H1 (cell line): Measurements from ENCODE around the gene RGS11. TPM values are rescaled to one million over a fixed set of nuclear protein-coding genes. Genes with fewer than 3 reads are reported as not detected.

Experiments used
- CTCF ChIA-PET: fragments of 300-600 bp; sonication (Branson Sonifier 250); formaldehyde crosslinking; loops from one replicate; lab custom pipeline; 2021; ENCODE audit not compliant: partially characterized antibody; lab: Charles Lee
- POLR2A ChIA-PET: fragments of 300-600 bp; sonication (Branson Sonifier 250); formaldehyde crosslinking; loops from one replicate; lab custom pipeline; 2021; ENCODE audit warnings: inconsistent platforms; ENCODE audit not compliant: partially characterized antibody; lab: Charles Lee
- DNase-seq, 2 experiments: peaks; one replicate each; pipeline versions ENCODE4 v3.0.0 to v3.0.0-alpha.2; 2010 to 2022; ENCODE audit warnings: low spot score in 2 of 2, low read depth in 1 of 2, mixed read lengths in 1 of 2
- FAIRE-seq: peaks from 2 replicates; lab custom pipeline; 2011; peaks lifted over from hg19 to GRCh38; lab: Jason Lieb, UNC
- H2AFZ ChIP-seq: 2 replicates; pipeline ENCODE4 v1.8.1; 2012; ENCODE audit warnings: low read length, inconsistent platforms
- H2AK5ac ChIP-seq: 2 replicates; pipeline ENCODE4 v1.6.1; 2013; ENCODE audit warnings: low read depth, low read length
- H2BK120ac ChIP-seq: replicated peaks from 2 replicates; pipeline ENCODE3; 2013; ENCODE audit warnings: low read depth, low read length, inconsistent platforms
- H2BK12ac ChIP-seq: 2 replicates; pipeline ENCODE4 v1.6.1; 2013; ENCODE audit warnings: low read depth, low read length
- H2BK15ac ChIP-seq: 2 replicates; pipeline ENCODE4 v1.6.1; 2013; ENCODE audit warnings: low read length
- H2BK20ac ChIP-seq: 2 replicates; pipeline ENCODE4 v1.6.1; 2013; ENCODE audit warnings: low read length
- H2BK5ac ChIP-seq: 2 replicates; pipeline ENCODE4 v1.6.1; 2013; ENCODE audit warnings: low read depth, low read length
- H3K14ac ChIP-seq: 2 replicates; pipeline ENCODE4 v1.6.1; 2013; ENCODE audit warnings: inconsistent platforms; ENCODE audit not compliant: insufficient read length
- H3K18ac ChIP-seq: 2 replicates; pipeline ENCODE4 v1.6.1; 2013; ENCODE audit warnings: low read length; ENCODE audit errors: extremely low read depth
- H3K23ac ChIP-seq: 2 replicates; pipeline ENCODE4 v1.6.1; 2013; ENCODE audit warnings: inconsistent platforms; ENCODE audit not compliant: insufficient read length
- H3K23me2 ChIP-seq: 2 replicates; pipeline ENCODE4 v1.6.1; 2013; ENCODE audit warnings: low read depth, low read length
- H3K27ac ChIP-seq: 2 replicates; pipeline ENCODE4 v1.6.1; 2011; ENCODE audit warnings: low read depth, low read length, inconsistent platforms
- H3K27me3 ChIP-seq, 4 experiments: replicated peaks in 1 of 4; 1 replicate in 1 of 4; 2 replicates in 3 of 4; pipeline versions ENCODE4 v1.6.1 to v1.8.1; 2011 to 2013; ENCODE audit warnings: low read length in 3 of 4, mild to moderate bottlenecking in 3 of 4, inconsistent platforms in 2 of 4, mixed read lengths in 2 of 4, moderate library complexity in 1 of 4; ENCODE audit not compliant: control insufficient read depth in 3 of 4, insufficient read depth in 3 of 4; ENCODE audit errors: extremely low read depth in 1 of 4
- H3K36me3 ChIP-seq, 4 experiments: 2 replicates each; pipeline versions ENCODE4 v1.6.1 to v1.8.1; 2011 to 2013; ENCODE audit warnings: mild to moderate bottlenecking in 4 of 4, low read length in 3 of 4, moderate library complexity in 2 of 4, control low read depth in 1 of 4, inconsistent platforms in 1 of 4; ENCODE audit not compliant: insufficient read depth in 4 of 4, control insufficient read depth in 2 of 4
- H3K4ac ChIP-seq: replicated peaks from 2 replicates; pipeline ENCODE3; 2013; ENCODE audit warnings: low read length, low read depth, mixed read lengths, inconsistent platforms; ENCODE audit not compliant: insufficient read length
- H3K4me1 ChIP-seq, 4 experiments: replicated peaks in 1 of 4; 1 replicate in 1 of 4; 2 replicates in 3 of 4; pipeline versions ENCODE4 v1.6.1 to v1.8.1; 2011 to 2013; ENCODE audit warnings: low read length in 3 of 4, inconsistent platforms in 2 of 4, mixed read lengths in 1 of 4; ENCODE audit not compliant: insufficient read depth in 4 of 4, control insufficient read depth in 3 of 4
- H3K4me2 ChIP-seq, 2 experiments: 2 replicates each; pipeline versions ENCODE4 v1.6.1 to v1.8.1; 2011 to 2013; ENCODE audit warnings: low read depth in 2 of 2, low read length in 2 of 2, control low read depth in 1 of 2, inconsistent platforms in 1 of 2, mild to moderate bottlenecking in 1 of 2; ENCODE audit not compliant: insufficient read depth in 1 of 2
- H3K4me3 ChIP-seq, 4 experiments: fragments of 200-600, 300-600 bp in 1 of 4; sonication (generic), shearing (Covaris generic), sonication (Bioruptor Twin) in 1 of 4; 2 replicates each; pipeline versions ENCODE4 v1.5.1 to v1.8.1; 2011 to 2016; ENCODE audit warnings: low read length in 4 of 4, low read depth in 3 of 4, control low read depth in 2 of 4, inconsistent platforms in 2 of 4, mild to moderate bottlenecking in 2 of 4, mixed read lengths in 1 of 4, moderate library complexity in 1 of 4; ENCODE audit not compliant: insufficient read depth in 2 of 4; ENCODE audit errors: extremely low read depth in 1 of 4
- H3K56ac ChIP-seq: replicated peaks from 2 replicates; pipeline ENCODE3; 2013; ENCODE audit warnings: low read depth, mild to moderate bottlenecking, mixed read lengths, low read length, inconsistent platforms; ENCODE audit not compliant: insufficient read length
- H3K79me1 ChIP-seq: 2 replicates; pipeline ENCODE4 v1.6.1; 2013; ENCODE audit warnings: low read depth, low read length, control low read depth
- H3K79me2 ChIP-seq, 2 experiments: 2 replicates each; pipeline versions ENCODE4 v1.6.1 to v1.8.1; 2012 to 2013; ENCODE audit warnings: low read length in 2 of 2, mild to moderate bottlenecking in 2 of 2, inconsistent platforms in 1 of 2; ENCODE audit not compliant: insufficient read depth in 2 of 2, control insufficient read depth in 1 of 2
- H3K9ac ChIP-seq, 4 experiments: replicated peaks in 1 of 4; 1 replicate in 1 of 4; 2 replicates in 3 of 4; pipeline versions ENCODE4 v1.6.1 to v1.8.1; 2011 to 2013; ENCODE audit warnings: low read depth in 3 of 4, low read length in 3 of 4, control low read depth in 2 of 4, mild to moderate bottlenecking in 2 of 4, moderate library complexity in 2 of 4, inconsistent platforms in 1 of 4; ENCODE audit errors: extremely low read depth in 1 of 4
- H3K9me3 ChIP-seq, 2 experiments: 2 replicates each; pipeline versions ENCODE4 v1.6.1 to v1.8.1; 2012 to 2013; ENCODE audit warnings: mild to moderate bottlenecking in 2 of 2, moderate library complexity in 2 of 2, control low read depth in 1 of 2, inconsistent platforms in 1 of 2, low read depth in 1 of 2, low read length in 1 of 2, mixed read lengths in 1 of 2; ENCODE audit not compliant: insufficient read depth in 2 of 2
- H4K20me1 ChIP-seq, 2 experiments: replicated peaks in 1 of 2; 2 replicates each; pipeline versions ENCODE3 to v1.8.1; 2011 to 2013; ENCODE audit warnings: inconsistent platforms in 2 of 2, low read length in 2 of 2, mild to moderate bottlenecking in 1 of 2; ENCODE audit not compliant: insufficient read depth in 2 of 2, control insufficient read depth in 1 of 2
- H4K5ac ChIP-seq: 2 replicates; pipeline ENCODE4 v1.6.1; 2013; ENCODE audit warnings: low read length, low read depth, mixed read lengths, inconsistent platforms; ENCODE audit not compliant: insufficient read length
- H4K8ac ChIP-seq: 2 replicates; pipeline ENCODE4 v1.8.0; 2013; ENCODE audit warnings: mild to moderate bottlenecking, moderate library complexity, low read length, inconsistent platforms; ENCODE audit not compliant: insufficient read depth; ENCODE audit errors: extremely low read depth
- H4K91ac ChIP-seq: replicated peaks from 2 replicates; pipeline ENCODE3; 2013; ENCODE audit warnings: low read length, mixed read lengths, inconsistent platforms; ENCODE audit not compliant: insufficient read length
- BRCA1 ChIP-seq: IDR thresholded peaks from 2 replicates; pipeline ENCODE4 v1.6.1; 2012; ENCODE audit warnings: low read depth, low read length, improper control_type of control experiment
- EP300 ChIP-seq, 2 experiments: IDR thresholded peaks; 1 replicate in 1 of 2; 2 replicates in 1 of 2; pipeline ENCODE4 v1.6.1; 2011 to 2012; ENCODE audit warnings: low read depth in 2 of 2, low read length in 2 of 2, mild to moderate bottlenecking in 2 of 2, borderline replicate concordance in 1 of 2, inconsistent platforms in 1 of 2, moderate library complexity in 1 of 2
- EZH2 ChIP-seq: fragments of 200-600 bp; sonication (generic); IDR thresholded peaks from 2 replicates; pipeline ENCODE4 v1.7.1; 2012; ENCODE audit warnings: low read depth, mild to moderate bottlenecking, moderate library complexity, low read length, inconsistent platforms; ENCODE audit not compliant: severe bottlenecking
- GTF2F1 ChIP-seq: IDR thresholded peaks from 2 replicates; pipeline ENCODE4 v1.6.1; 2012; ENCODE audit warnings: low read depth, low read length, improper control_type of control experiment, borderline replicate concordance
- NRF1 ChIP-seq: IDR thresholded peaks from 2 replicates; pipeline ENCODE4 v1.6.1; 2011; ENCODE audit warnings: mild to moderate bottlenecking, low read depth, low read length, improper control_type of control experiment
- POLR2AphosphoS5 ChIP-seq: IDR thresholded peaks from 2 replicates; pipeline ENCODE4 v1.6.1; 2011; ENCODE audit warnings: low read depth, low read length
- SIN3A ChIP-seq, 2 experiments: IDR thresholded peaks in 1 of 2; conservative IDR thresholded peaks in 1 of 2; 2 replicates each; pipeline ENCODE4 v1.6.1; 2011 to 2012; ENCODE audit warnings: low read length in 2 of 2, improper control_type of control experiment in 1 of 2, low read depth in 1 of 2, mild to moderate bottlenecking in 1 of 2
- SIX5 ChIP-seq: IDR thresholded peaks from 2 replicates; pipeline ENCODE4 v1.6.1; 2011; ENCODE audit warnings: mild to moderate bottlenecking, low read depth, low read length
- SP2 ChIP-seq: IDR thresholded peaks from 2 replicates; pipeline ENCODE4 v1.6.1; 2012; ENCODE audit warnings: mild to moderate bottlenecking, low read length, inconsistent platforms
- TAF7 ChIP-seq: optimal IDR thresholded peaks from 2 replicates; pipeline ENCODE3; 2011; ENCODE audit warnings: low read depth, mild to moderate bottlenecking, inconsistent platforms, low read length, moderate library complexity, borderline replicate concordance
- TBP ChIP-seq: IDR thresholded peaks from 2 replicates; pipeline ENCODE4 v1.6.1; 2011; ENCODE audit warnings: low read depth, low read length, improper control_type of control experiment
- ZNF274 ChIP-seq: IDR thresholded peaks from 2 replicates; pipeline ENCODE4 v1.7.0; 2012; ENCODE audit warnings: low read length, borderline replicate concordance; ENCODE audit errors: extremely low read depth
- WGBS, 2 experiments: shearing (Covaris generic) in 1 of 2; methylation state at CpG; one replicate each; pipeline versions ENCODE4 v1.1.6 to v1.1.7; 2013 to 2015; ENCODE audit warnings: low lambda C conversion rate in 2 of 2, mixed read lengths in 2 of 2, inconsistent platforms in 1 of 2, low coverage in 1 of 2, missing lambda C conversion rate in 1 of 2; ENCODE audit not compliant: insufficient replicate concordance in 2 of 2, insufficient coverage in 1 of 2, insufficient read length in 1 of 2; ENCODE audit errors: extremely low coverage in 1 of 2, missing lambda C conversion rate in 1 of 2; 5-methylcytosine and 5-hydroxymethylcytosine counted together
- polyA plus RNA-seq, 7 experiments: library from polyadenylated mRNA; depleted of rRNA in 3 of 7; stranded (reverse) in 5 of 7; unstranded in 2 of 7; fragments of >200 nt in 5 of 7; fragments of 200-250 nt in 2 of 7; gene quantifications; 1 replicate in 5 of 7; 2 replicates in 1 of 7; 4 replicates in 1 of 7; pipeline versions ENCODE4 v1.2.1 to v1.2.3, GENCODE V29; 2011 to 2013; ENCODE audit warnings: missing spikeins in 2 of 7, mixed read lengths in 2 of 7
- total RNA-seq: library from RNA; stranded (reverse); fragmentation: NEBNext Ultra II Directional; extraction: Animal tissue kit (Norgen Biotek cat#: 25700); gene quantifications from 2 replicates; pipeline ENCODE4 v1.2.1, GENCODE V29; 2021

The RGS11 gene
- total and polyA plus RNA-seq, 2 of the 8 experiments (the other 6 are each of a cell fraction or from before 2014, with no cell fraction given): 0.84 to 1.2 TPM

DNA sequence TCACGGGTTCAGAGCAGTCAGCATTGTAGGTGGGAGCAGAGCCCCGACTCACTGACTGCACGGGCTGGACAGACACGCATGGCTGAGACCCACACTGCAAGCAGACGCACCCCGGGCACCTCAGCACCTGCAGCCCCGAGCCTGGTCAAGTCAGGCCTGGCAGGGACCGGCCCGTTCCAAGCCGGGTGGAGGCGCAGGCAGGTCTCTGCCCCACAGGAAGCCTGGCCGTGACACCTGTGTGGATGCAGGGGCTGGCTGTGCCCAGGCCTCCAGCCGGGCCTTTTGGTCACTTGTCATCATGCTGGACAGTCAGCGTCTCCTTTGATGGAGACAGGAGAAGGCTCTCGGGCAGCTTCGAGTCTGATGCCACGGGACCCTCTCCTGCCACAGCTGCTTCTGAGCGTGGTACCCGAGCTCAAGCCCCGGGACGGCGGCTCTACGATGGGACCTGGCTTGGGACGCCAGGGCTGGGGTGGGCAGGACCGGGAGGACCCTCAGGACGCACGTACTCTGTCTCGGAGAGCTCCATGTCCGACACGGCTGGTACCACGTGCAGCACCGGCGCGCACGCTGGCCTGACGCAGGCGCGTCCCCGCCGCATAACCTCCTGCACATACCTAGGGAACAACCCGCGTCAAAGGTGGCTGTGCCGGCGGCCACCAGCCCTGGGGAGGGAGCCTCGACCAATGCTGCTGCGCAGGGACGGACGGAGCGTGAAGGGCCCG, 15.1 kb upstream of the RGS11 start:
- H4K91ac ChIP-seq: no peak overlapping the region
- H2AK5ac ChIP-seq: no peak overlapping the region
- H3K4ac ChIP-seq: no peak overlapping the region
- no peak overlapping the region for H4K5ac ChIP-seq
- no peak for DNase-seq
- H3K18ac ChIP-seq: no peak overlapping the region
- no peak overlapping the region for H3K27ac ChIP-seq
- H4K8ac ChIP-seq: no peak overlapping the region
- H2BK12ac ChIP-seq: no peak overlapping the region
- ChIA-PET CTCF (interaction anchor here (1.0 to 2.0 kb wide), 2 partner anchors 28 to 71 kb away, joined by 3 to 4 read pairs; no protein-coding TSS in a partner anchor), POLR2A (interaction anchor here (0.6 to 1.3 kb wide), 3 partner anchors 9 to 61 kb away, joined by 3 read pairs; no protein-coding TSS in a partner anchor)
- H2AFZ ChIP-seq: no peak overlapping the region
- H3K23ac ChIP-seq: no peak overlapping the region
- no peak for FAIRE-seq
- no peak overlapping the region for H3K14ac ChIP-seq
- H3K23me2 ChIP-seq: no peaks in the 10 kb centered on the region
- H4K20me1 ChIP-seq: peaks cover 0 to 6% of the 10 kb centered on the region in 2 experiments
- WGBS, 2 experiments: 96% methylated on average over 38 of the region's 50 CpGs; no CpG with 5 or more reads in 1 of the 2 experiments
- no peak overlapping the region for H2BK120ac ChIP-seq
- peaks cover 7 to 24% (median 8%) of the 10 kb centered on the region in 4 experiments; a peak in 6 of 8 replicates for H3K36me3 ChIP-seq
- H2BK5ac ChIP-seq: no peak overlapping the region
- no peaks in the 10 kb centered on the region; the same call in 1 of the 2 replicates for H3K79me1 ChIP-seq
- H3K56ac ChIP-seq: no peak overlapping the region
- H3K79me2 ChIP-seq: no peaks in the 10 kb centered on the region
- H3K4me3 ChIP-seq: no peak overlapping the region
- H2BK20ac ChIP-seq: no peak overlapping the region
- H3K27me3 ChIP-seq: no peaks in the 10 kb centered on the region
- H3K9me3 ChIP-seq: peaks cover 0 to 5% of the 10 kb centered on the region in 2 experiments; a peak in 1 of 4 replicates
- no peak overlapping the region for H3K4me2 ChIP-seq
- no peaks in the 10 kb centered on the region for H3K4me1 ChIP-seq
- no peak overlapping the region for H2BK15ac ChIP-seq
- no peak overlapping the region for H3K9ac ChIP-seq
- no peak for TF ChIP-seq SP2
- TF ChIP-seq ZNF274: no peak
- no peak for TF ChIP-seq BRCA1
- no peak for TF ChIP-seq GTF2F1
- no peak for TF ChIP-seq EP300 (IDR thresholded peaks at IDR 0.05; ENCODE audit: borderline replicate concordance in 1 of 2, low read depth in 2 of 2, low read length in 2 of 2)
- TF ChIP-seq SIX5: no peak
- no peak for TF ChIP-seq POLR2AphosphoS5
- TF ChIP-seq SIN3A (conservative IDR thresholded peaks at IDR 0.05 in 1 of 2, IDR thresholded peaks at IDR 0.05 in 1 of 2; ENCODE audit: low read depth in 1 of 2, low read length in 2 of 2): no peak
- TF ChIP-seq EZH2: no peak
- no peak for TF ChIP-seq TAF7
- no peak for TF ChIP-seq NRF1
- TF ChIP-seq TBP: no peak
